H1 (cell line): ENCODE results near the gene SYT14. TPM values are rescaled to one million over a fixed set of nuclear protein-coding genes. Genes with fewer than 3 reads are reported as not detected.

Experiments used
- CTCF ChIA-PET: fragments of 300-600 bp; sonication (Branson Sonifier 250); formaldehyde crosslinking; loops from one replicate; lab custom pipeline; 2021; ENCODE audit not compliant: partially characterized antibody; lab: Charles Lee
- POLR2A ChIA-PET: fragments of 300-600 bp; sonication (Branson Sonifier 250); formaldehyde crosslinking; loops from one replicate; lab custom pipeline; 2021; ENCODE audit warnings: inconsistent platforms; ENCODE audit not compliant: partially characterized antibody; lab: Charles Lee
- DNase-seq, 2 experiments: peaks; one replicate each; pipeline versions ENCODE4 v3.0.0 to v3.0.0-alpha.2; 2010 to 2022; ENCODE audit warnings: low spot score in 2 of 2, low read depth in 1 of 2, mixed read lengths in 1 of 2
- FAIRE-seq: peaks from 2 replicates; lab custom pipeline; 2011; peaks lifted over from hg19 to GRCh38; lab: Jason Lieb, UNC
- H2AFZ ChIP-seq: 2 replicates; pipeline ENCODE4 v1.8.1; 2012; ENCODE audit warnings: low read length, inconsistent platforms
- H2AK5ac ChIP-seq: 2 replicates; pipeline ENCODE4 v1.6.1; 2013; ENCODE audit warnings: low read depth, low read length
- H2BK120ac ChIP-seq: replicated peaks from 2 replicates; pipeline ENCODE3; 2013; ENCODE audit warnings: low read depth, low read length, inconsistent platforms
- H2BK12ac ChIP-seq: 2 replicates; pipeline ENCODE4 v1.6.1; 2013; ENCODE audit warnings: low read depth, low read length
- H2BK15ac ChIP-seq: 2 replicates; pipeline ENCODE4 v1.6.1; 2013; ENCODE audit warnings: low read length
- H2BK20ac ChIP-seq: 2 replicates; pipeline ENCODE4 v1.6.1; 2013; ENCODE audit warnings: low read length
- H2BK5ac ChIP-seq: 2 replicates; pipeline ENCODE4 v1.6.1; 2013; ENCODE audit warnings: low read depth, low read length
- H3K14ac ChIP-seq: 2 replicates; pipeline ENCODE4 v1.6.1; 2013; ENCODE audit warnings: inconsistent platforms; ENCODE audit not compliant: insufficient read length
- H3K18ac ChIP-seq: 2 replicates; pipeline ENCODE4 v1.6.1; 2013; ENCODE audit warnings: low read length; ENCODE audit errors: extremely low read depth
- H3K23ac ChIP-seq: 2 replicates; pipeline ENCODE4 v1.6.1; 2013; ENCODE audit warnings: inconsistent platforms; ENCODE audit not compliant: insufficient read length
- H3K23me2 ChIP-seq: 2 replicates; pipeline ENCODE4 v1.6.1; 2013; ENCODE audit warnings: low read depth, low read length
- H3K27ac ChIP-seq: 2 replicates; pipeline ENCODE4 v1.6.1; 2011; ENCODE audit warnings: low read depth, low read length, inconsistent platforms
- H3K27me3 ChIP-seq, 4 experiments: replicated peaks in 1 of 4; 1 replicate in 1 of 4; 2 replicates in 3 of 4; pipeline versions ENCODE4 v1.6.1 to v1.8.1; 2011 to 2013; ENCODE audit warnings: low read length in 3 of 4, mild to moderate bottlenecking in 3 of 4, inconsistent platforms in 2 of 4, mixed read lengths in 2 of 4, moderate library complexity in 1 of 4; ENCODE audit not compliant: control insufficient read depth in 3 of 4, insufficient read depth in 3 of 4; ENCODE audit errors: extremely low read depth in 1 of 4
- H3K36me3 ChIP-seq, 4 experiments: 2 replicates each; pipeline versions ENCODE4 v1.6.1 to v1.8.1; 2011 to 2013; ENCODE audit warnings: mild to moderate bottlenecking in 4 of 4, low read length in 3 of 4, moderate library complexity in 2 of 4, control low read depth in 1 of 4, inconsistent platforms in 1 of 4; ENCODE audit not compliant: insufficient read depth in 4 of 4, control insufficient read depth in 2 of 4
- H3K4ac ChIP-seq: replicated peaks from 2 replicates; pipeline ENCODE3; 2013; ENCODE audit warnings: low read length, low read depth, mixed read lengths, inconsistent platforms; ENCODE audit not compliant: insufficient read length
- H3K4me1 ChIP-seq, 4 experiments: replicated peaks in 1 of 4; 1 replicate in 1 of 4; 2 replicates in 3 of 4; pipeline versions ENCODE4 v1.6.1 to v1.8.1; 2011 to 2013; ENCODE audit warnings: low read length in 3 of 4, inconsistent platforms in 2 of 4, mixed read lengths in 1 of 4; ENCODE audit not compliant: insufficient read depth in 4 of 4, control insufficient read depth in 3 of 4
- H3K4me2 ChIP-seq, 2 experiments: 2 replicates each; pipeline versions ENCODE4 v1.6.1 to v1.8.1; 2011 to 2013; ENCODE audit warnings: low read depth in 2 of 2, low read length in 2 of 2, control low read depth in 1 of 2, inconsistent platforms in 1 of 2, mild to moderate bottlenecking in 1 of 2; ENCODE audit not compliant: insufficient read depth in 1 of 2
- H3K4me3 ChIP-seq, 4 experiments: fragments of 200-600, 300-600 bp in 1 of 4; sonication (generic), shearing (Covaris generic), sonication (Bioruptor Twin) in 1 of 4; 2 replicates each; pipeline versions ENCODE4 v1.5.1 to v1.8.1; 2011 to 2016; ENCODE audit warnings: low read length in 4 of 4, low read depth in 3 of 4, control low read depth in 2 of 4, inconsistent platforms in 2 of 4, mild to moderate bottlenecking in 2 of 4, mixed read lengths in 1 of 4, moderate library complexity in 1 of 4; ENCODE audit not compliant: insufficient read depth in 2 of 4; ENCODE audit errors: extremely low read depth in 1 of 4
- H3K56ac ChIP-seq: replicated peaks from 2 replicates; pipeline ENCODE3; 2013; ENCODE audit warnings: low read depth, mild to moderate bottlenecking, mixed read lengths, low read length, inconsistent platforms; ENCODE audit not compliant: insufficient read length
- H3K79me1 ChIP-seq: 2 replicates; pipeline ENCODE4 v1.6.1; 2013; ENCODE audit warnings: low read depth, low read length, control low read depth
- H3K79me2 ChIP-seq, 2 experiments: 2 replicates each; pipeline versions ENCODE4 v1.6.1 to v1.8.1; 2012 to 2013; ENCODE audit warnings: low read length in 2 of 2, mild to moderate bottlenecking in 2 of 2, inconsistent platforms in 1 of 2; ENCODE audit not compliant: insufficient read depth in 2 of 2, control insufficient read depth in 1 of 2
- H3K9ac ChIP-seq, 4 experiments: replicated peaks in 1 of 4; 1 replicate in 1 of 4; 2 replicates in 3 of 4; pipeline versions ENCODE4 v1.6.1 to v1.8.1; 2011 to 2013; ENCODE audit warnings: low read depth in 3 of 4, low read length in 3 of 4, control low read depth in 2 of 4, mild to moderate bottlenecking in 2 of 4, moderate library complexity in 2 of 4, inconsistent platforms in 1 of 4; ENCODE audit errors: extremely low read depth in 1 of 4
- H3K9me3 ChIP-seq, 2 experiments: 2 replicates each; pipeline versions ENCODE4 v1.6.1 to v1.8.1; 2012 to 2013; ENCODE audit warnings: mild to moderate bottlenecking in 2 of 2, moderate library complexity in 2 of 2, control low read depth in 1 of 2, inconsistent platforms in 1 of 2, low read depth in 1 of 2, low read length in 1 of 2, mixed read lengths in 1 of 2; ENCODE audit not compliant: insufficient read depth in 2 of 2
- H4K20me1 ChIP-seq, 2 experiments: replicated peaks in 1 of 2; 2 replicates each; pipeline versions ENCODE3 to v1.8.1; 2011 to 2013; ENCODE audit warnings: inconsistent platforms in 2 of 2, low read length in 2 of 2, mild to moderate bottlenecking in 1 of 2; ENCODE audit not compliant: insufficient read depth in 2 of 2, control insufficient read depth in 1 of 2
- H4K5ac ChIP-seq: 2 replicates; pipeline ENCODE4 v1.6.1; 2013; ENCODE audit warnings: low read length, low read depth, mixed read lengths, inconsistent platforms; ENCODE audit not compliant: insufficient read length
- H4K8ac ChIP-seq: 2 replicates; pipeline ENCODE4 v1.8.0; 2013; ENCODE audit warnings: mild to moderate bottlenecking, moderate library complexity, low read length, inconsistent platforms; ENCODE audit not compliant: insufficient read depth; ENCODE audit errors: extremely low read depth
- H4K91ac ChIP-seq: replicated peaks from 2 replicates; pipeline ENCODE3; 2013; ENCODE audit warnings: low read length, mixed read lengths, inconsistent platforms; ENCODE audit not compliant: insufficient read length
- BACH1 ChIP-seq: IDR thresholded peaks from 2 replicates; pipeline ENCODE4 v1.6.1; 2012; ENCODE audit warnings: low read length, improper control_type of control experiment
- CEBPB ChIP-seq: IDR thresholded peaks from 2 replicates; pipeline ENCODE4 v1.6.1; 2012; ENCODE audit warnings: low read depth, low read length
- CHD2 ChIP-seq: IDR thresholded peaks from 2 replicates; pipeline ENCODE4 v1.6.1; 2012; ENCODE audit warnings: low read length, improper control_type of control experiment
- CTCF ChIP-seq, 3 experiments: IDR thresholded peaks; 1 replicate in 2 of 3; 2 replicates in 1 of 3; pipeline versions ENCODE4 v1.5.1 to v1.6.1; 2011; ENCODE audit warnings: low read length in 3 of 3, mild to moderate bottlenecking in 3 of 3, inconsistent platforms in 2 of 3, low read depth in 1 of 3, moderate library complexity in 1 of 3; ENCODE audit not compliant: insufficient read depth in 1 of 3; ENCODE audit errors: control extremely low read depth in 1 of 3
- GABPA ChIP-seq: IDR thresholded peaks from 2 replicates; pipeline ENCODE4 v1.6.1; 2011; ENCODE audit warnings: mild to moderate bottlenecking, low read length, moderate library complexity, borderline replicate concordance; ENCODE audit not compliant: insufficient read depth
- GTF2F1 ChIP-seq: IDR thresholded peaks from 2 replicates; pipeline ENCODE4 v1.6.1; 2012; ENCODE audit warnings: low read depth, low read length, improper control_type of control experiment, borderline replicate concordance
- HDAC2 ChIP-seq, 2 experiments: fragments of 300-600 bp in 1 of 2; sonication (generic) in 1 of 2; IDR thresholded peaks; 2 replicates each; pipeline ENCODE4 v1.6.1; 2011 to 2012; ENCODE audit warnings: low read depth in 2 of 2, low read length in 2 of 2, mild to moderate bottlenecking in 2 of 2, moderate library complexity in 2 of 2, borderline replicate concordance in 1 of 2, inconsistent platforms in 1 of 2
- NANOG ChIP-seq: IDR thresholded peaks from 2 replicates; pipeline ENCODE4 v1.6.1; 2011; ENCODE audit warnings: low read length, low read depth, mild to moderate bottlenecking, inconsistent platforms; ENCODE audit not compliant: insufficient read depth, poor library complexity, severe bottlenecking
- SAP30 ChIP-seq: fragments of 300-600 bp; sonication (generic); IDR thresholded peaks from 2 replicates; pipeline ENCODE4 v1.7.1; 2012; ENCODE audit warnings: low read length, moderate library complexity, mild to moderate bottlenecking, inconsistent platforms; ENCODE audit not compliant: insufficient read depth, insufficient replicate concordance
- TBP ChIP-seq: IDR thresholded peaks from 2 replicates; pipeline ENCODE4 v1.6.1; 2011; ENCODE audit warnings: low read depth, low read length, improper control_type of control experiment
- YY1 ChIP-seq: IDR thresholded peaks from 2 replicates; pipeline ENCODE4 v1.6.1; 2011; ENCODE audit warnings: low read depth, mild to moderate bottlenecking, low read length
- WGBS, 2 experiments: shearing (Covaris generic) in 1 of 2; methylation state at CpG; one replicate each; pipeline versions ENCODE4 v1.1.6 to v1.1.7; 2013 to 2015; ENCODE audit warnings: low lambda C conversion rate in 2 of 2, mixed read lengths in 2 of 2, inconsistent platforms in 1 of 2, low coverage in 1 of 2, missing lambda C conversion rate in 1 of 2; ENCODE audit not compliant: insufficient replicate concordance in 2 of 2, insufficient coverage in 1 of 2, insufficient read length in 1 of 2; ENCODE audit errors: extremely low coverage in 1 of 2, missing lambda C conversion rate in 1 of 2; 5-methylcytosine and 5-hydroxymethylcytosine counted together
- polyA plus RNA-seq, 7 experiments: library from polyadenylated mRNA; depleted of rRNA in 3 of 7; stranded (reverse) in 5 of 7; unstranded in 2 of 7; fragments of >200 nt in 5 of 7; fragments of 200-250 nt in 2 of 7; gene quantifications; 1 replicate in 5 of 7; 2 replicates in 1 of 7; 4 replicates in 1 of 7; pipeline versions ENCODE4 v1.2.1 to v1.2.3, GENCODE V29; 2011 to 2013; ENCODE audit warnings: missing spikeins in 2 of 7, mixed read lengths in 2 of 7
- total RNA-seq: library from RNA; stranded (reverse); fragmentation: NEBNext Ultra II Directional; extraction: Animal tissue kit (Norgen Biotek cat#: 25700); gene quantifications from 2 replicates; pipeline ENCODE4 v1.2.1, GENCODE V29; 2021

Gene SYT14
- total and polyA plus RNA-seq, 2 of the 8 experiments (the other 6 are each of a cell fraction or from before 2014, with no cell fraction given): 2.3 to 18.4 TPM

GRCh38 chr1:210074904-210075303, 136.9 kb downstream of the SYT14 start:
- CTCF ChIA-PET: no interaction called here
- Histone ChIP-seq H4K20me1 (no peaks in the 10 kb centered on the region), H2BK120ac (no peak overlapping the region), H3K14ac (no peak overlapping the region), H3K4ac (no peak overlapping the region), H4K5ac (no peak overlapping the region), H3K9ac (no peak overlapping the region), H3K23ac (no peak overlapping the region), H2AK5ac (peak overlapping the region; percentile 79; the same call in 1 of the 2 replicates), H2BK5ac (no peak overlapping the region; the same call in 1 of the 2 replicates), H3K79me2 (no peaks in the 10 kb centered on the region), H3K23me2 (no peaks in the 10 kb centered on the region), H3K36me3 (peaks cover 0 to 7% (median 0%) of the 10 kb centered on the region in 4 experiments; a peak in 2 of 8 replicates), H2BK20ac (no peak overlapping the region), H2BK15ac (no peak overlapping the region), H4K91ac (peak overlapping the region; percentile 34), H3K9me3 (peaks cover 0 to 5% of the 10 kb centered on the region in 2 experiments; a peak in 3 of 4 replicates), H3K4me3 (no peak overlapping the region), H3K4me2 (no peak overlapping the region), H3K27ac (no peak overlapping the region), H2BK12ac (peak overlapping the region; percentile 95), H3K18ac (peak overlapping the region; percentile 81), H3K27me3 (no peaks in the 10 kb centered on the region), H3K79me1 (no peaks in the 10 kb centered on the region), H2AFZ (no peak overlapping the region), H3K56ac (no peak overlapping the region), H3K4me1 (peaks cover 0 to 9% (median 2%) of the 10 kb centered on the region in 4 experiments; a peak in 3 of 7 replicates), H4K8ac (no peak overlapping the region)
- 89% methylated on average over 15 of the region's 16 CpGs; no CpG with 5 or more reads in 1 of the 2 experiments for WGBS, 2 experiments
- no peak for FAIRE-seq
- no peak for DNase-seq
- POLR2A ChIA-PET: no interaction called here
- TF ChIP-seq CHD2: no peak
- TF ChIP-seq CTCF (IDR thresholded peaks at IDR 0.05; ENCODE audit: control extremely low read depth in 1 of 3, insufficient read depth in 1 of 3, low read depth in 1 of 3, low read length in 3 of 3): no peak
- TF ChIP-seq YY1: no peak
- no peak for TF ChIP-seq NANOG
- no peak for TF ChIP-seq BACH1
- no peak for TF ChIP-seq GABPA
- TF ChIP-seq CEBPB: no peak
- no peak for TF ChIP-seq GTF2F1
- no peak for TF ChIP-seq SAP30
- no peak for TF ChIP-seq HDAC2 (IDR thresholded peaks at IDR 0.05; ENCODE audit: borderline replicate concordance in 1 of 2, low read depth in 2 of 2, low read length in 2 of 2)
- TF ChIP-seq TBP: no peak
